GM18909 (cell line): ENCODE data around the gene TMEM273.

Source experiments
- ATAC-seq: cut with Tn5 transposase; IDR thresholded peaks from one replicate; pipeline ENCODE4 v1.9.1; 2021; ENCODE audit warnings: mild to moderate bottlenecking; ENCODE audit not compliant: unreplicated experiment, poor library complexity

The TMEM273 gene

DNA sequence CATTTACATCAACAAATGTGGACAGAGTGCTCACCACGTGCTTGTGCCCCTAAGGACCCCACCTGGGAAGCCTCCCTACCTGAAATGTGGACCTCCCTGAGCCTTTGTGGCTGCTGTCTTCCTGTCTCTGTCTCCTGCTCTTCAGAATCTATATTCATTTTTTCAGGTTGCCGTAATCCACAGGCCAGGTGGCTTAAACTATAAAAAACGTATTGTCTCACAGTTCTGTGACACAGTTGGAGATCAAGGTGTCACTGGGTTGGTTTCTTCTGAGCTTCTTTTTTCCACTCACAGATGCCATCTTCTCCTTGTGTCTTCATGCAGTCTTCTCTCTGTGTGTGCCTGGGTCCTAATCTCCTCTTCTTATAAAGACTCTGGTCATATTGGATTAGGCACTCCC, 67.3 kb downstream of the TMEM273 start:
- no peak for ATAC-seq

DNA sequence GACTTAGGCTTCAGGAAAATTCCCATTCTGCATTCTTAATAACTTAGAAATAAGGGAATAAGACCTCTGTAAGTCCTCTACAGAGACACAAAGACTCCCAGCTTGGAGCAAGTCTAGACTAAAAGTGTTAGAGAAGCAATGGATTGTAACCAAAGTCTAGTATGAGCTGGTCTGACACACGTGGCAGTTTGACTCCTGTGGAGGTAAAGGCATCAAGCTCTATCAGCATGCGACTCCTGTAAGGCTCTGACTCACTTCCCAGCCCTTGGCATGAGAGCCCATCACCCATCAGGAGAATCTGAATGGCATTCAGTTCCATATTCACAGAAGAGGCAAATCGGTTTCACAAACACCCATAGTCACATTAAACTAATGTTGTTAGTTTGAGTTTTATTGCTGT, 68.4 kb downstream of the TMEM273 start:
- ATAC-seq = no peak

DNA sequence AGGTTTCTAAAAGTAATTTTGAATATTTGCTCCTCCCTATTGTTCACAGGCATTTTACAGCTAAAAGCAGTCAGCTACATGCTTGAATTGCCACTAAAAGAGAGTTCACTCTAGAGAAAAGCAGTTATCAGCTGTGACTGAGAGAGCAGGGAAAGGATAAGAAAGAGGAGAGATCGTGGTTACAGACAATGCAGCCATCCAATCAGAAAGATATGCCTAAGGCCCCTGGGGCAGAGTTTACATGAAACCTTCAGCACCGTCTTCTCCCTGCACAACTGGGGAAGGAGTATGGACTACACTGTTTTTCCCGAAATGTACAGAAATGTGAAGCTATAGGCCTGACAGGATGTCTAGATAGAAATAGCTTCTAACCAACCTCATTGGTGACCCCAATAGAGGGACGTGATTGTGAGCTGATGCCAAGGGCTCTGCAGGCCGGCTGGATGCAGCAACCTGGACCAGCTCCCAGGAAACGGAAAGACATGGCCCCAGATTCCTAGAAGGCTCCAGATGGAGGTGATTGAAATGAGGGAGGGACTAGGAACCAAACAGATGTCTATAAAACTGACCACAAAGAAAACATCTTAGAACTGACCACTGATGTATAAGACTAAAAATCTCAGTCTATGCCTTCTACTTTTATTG, 69.6 kb downstream of the TMEM273 start:
- ATAC-seq = no peak

DNA sequence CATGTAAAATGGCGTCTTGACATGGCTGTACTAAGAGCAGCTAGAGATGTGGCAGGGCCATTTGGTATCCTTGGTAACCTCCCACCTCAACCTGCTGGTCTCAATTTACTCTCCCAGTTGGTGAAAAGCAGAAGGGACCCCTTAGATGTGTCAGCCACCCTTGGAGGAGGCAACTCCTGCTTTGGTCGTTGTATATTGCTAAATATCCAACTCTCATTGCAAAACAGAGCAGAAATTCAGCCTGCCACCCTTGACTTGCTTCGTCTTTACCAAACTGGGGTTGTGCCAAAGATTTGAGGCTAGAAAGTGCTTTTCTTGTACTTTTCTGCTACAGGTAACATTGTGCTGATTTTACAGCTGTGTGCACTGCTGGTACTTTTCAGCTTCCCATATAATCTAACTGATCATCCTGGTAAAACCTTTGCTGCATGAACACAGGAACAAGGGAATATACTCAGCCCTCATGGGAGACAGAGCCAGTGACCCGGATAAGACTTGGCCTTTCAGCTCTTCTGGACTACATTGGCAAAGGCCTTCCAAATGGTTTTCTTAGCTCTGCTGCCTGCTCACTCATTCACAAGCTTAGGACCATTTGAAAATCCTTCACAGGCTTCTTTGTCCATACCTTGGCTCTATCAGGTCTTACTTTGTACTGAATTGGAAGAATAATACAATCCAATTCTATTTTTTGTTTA, 70.7 kb downstream of the TMEM273 start:
- no peak for ATAC-seq

DNA sequence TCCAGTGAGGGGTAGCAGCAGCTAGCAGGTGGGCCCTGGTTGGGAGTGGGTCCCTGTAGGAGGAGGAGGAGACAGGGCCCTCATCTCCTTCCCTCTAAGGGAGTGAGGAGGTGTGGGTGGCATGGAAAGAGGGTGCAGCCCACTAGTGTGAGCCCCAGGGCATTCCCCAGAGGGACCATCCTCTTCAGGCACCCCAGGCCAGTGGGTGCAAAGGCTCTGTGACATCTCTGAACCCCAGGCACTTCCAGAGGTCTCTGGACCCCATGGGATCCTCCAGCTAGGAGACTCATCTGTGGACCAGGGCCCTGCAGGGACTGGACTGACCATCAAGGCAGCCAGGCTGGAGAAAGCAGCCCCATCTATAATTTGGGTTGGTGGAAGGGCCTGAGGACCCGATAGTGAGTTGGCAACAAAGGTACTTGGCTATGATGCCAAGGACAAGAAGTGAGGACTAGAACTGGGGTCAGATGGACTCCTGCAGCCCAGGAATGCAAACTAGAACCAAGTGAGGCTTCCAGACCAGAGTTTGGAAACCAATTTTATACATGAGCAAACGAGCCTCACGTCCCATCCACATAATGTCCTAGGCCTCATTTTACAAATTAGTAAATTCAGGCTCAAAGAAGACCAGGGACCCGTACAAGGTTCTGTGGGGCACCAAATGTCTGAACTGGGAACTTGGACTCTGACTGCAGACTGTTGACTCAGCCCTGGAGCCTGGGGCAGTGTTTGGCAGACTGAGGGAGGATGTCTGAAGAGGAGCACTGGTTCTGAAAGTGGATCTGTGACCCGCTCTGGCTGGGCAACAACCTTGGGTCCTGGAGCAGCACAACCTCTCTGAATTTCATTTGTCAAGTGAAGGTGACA, 71.4 kb downstream of the TMEM273 start:
- no peak for ATAC-seq

DNA sequence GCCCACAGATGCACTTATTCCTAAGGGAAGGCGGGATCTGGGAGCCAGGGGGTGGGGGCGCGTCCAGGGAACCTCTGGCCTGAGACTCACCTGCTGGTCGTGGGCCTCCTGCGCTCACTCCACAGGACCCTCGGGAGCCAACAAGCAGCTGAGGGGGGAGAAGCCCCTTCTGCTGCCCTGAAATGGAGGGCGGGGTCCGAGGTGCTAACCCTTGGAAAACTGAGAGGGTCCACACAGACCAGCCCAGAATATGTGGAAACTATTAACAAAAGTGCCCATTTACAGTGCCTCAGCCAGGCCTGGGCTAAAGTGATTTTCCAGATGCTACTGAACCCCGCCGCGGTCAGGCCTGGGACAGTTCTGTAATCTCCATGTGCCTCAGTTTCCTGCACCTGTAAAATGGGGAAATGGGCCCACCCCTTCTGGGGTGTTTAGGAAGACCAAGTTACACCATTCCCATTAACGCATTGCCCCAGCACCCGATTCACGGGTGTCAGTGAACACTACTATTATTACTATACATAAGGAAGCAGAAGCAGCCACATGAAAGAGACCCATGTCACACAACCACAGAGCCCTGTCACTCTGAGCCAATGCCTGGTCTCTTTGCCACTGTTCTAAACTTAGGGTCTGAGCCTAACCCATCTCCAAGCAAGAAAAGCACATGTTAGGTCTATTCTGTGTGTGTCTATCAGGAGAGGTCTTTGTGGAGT, 72.2 kb downstream of the TMEM273 start:
- no peak for ATAC-seq

DNA sequence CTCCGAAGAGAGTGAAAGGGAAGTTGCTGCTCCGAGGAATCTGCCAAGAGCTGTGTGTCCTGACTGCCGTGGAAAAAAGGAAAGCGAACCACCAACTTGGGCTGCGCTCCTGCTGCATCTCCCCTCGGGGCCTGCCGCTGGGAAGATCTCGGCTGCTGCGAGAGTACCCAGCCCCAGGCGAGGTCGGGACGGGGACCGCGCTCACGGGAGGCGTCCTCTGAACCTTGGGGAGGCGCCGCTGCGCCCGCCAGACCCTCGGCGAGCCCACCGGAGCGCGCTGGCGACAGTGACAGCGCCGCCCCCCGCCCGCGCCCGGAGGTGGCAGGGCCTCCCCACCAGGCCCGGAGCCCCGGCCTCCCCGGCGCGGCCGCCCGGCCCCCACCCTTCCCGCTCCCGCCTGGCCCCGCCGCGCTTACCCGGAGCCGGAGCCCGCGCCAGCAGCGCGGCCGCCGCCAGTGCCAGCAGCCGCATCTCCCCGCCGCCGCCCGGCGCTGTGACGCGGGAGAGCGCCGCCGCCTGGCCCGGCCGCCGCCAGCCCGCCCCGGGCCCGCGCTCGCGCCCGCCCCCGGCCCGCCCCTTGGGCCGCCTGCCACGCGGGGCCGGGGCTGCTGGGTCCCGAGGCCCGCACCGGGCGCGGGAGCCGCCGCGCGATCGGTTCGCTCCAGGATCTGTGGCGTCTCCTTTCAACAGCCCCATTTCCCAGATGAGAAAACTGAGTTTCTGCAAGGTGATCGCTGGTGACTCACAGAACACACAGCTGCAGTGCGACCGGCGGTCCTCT, 73.0 kb downstream of the TMEM273 start, which contains the start of gene VSTM4:
Gene VSTM4 (minus strand): TSS at position 508 of the 781 bp plus-strand sequence. CDS start 37 bp downstream, at position 471.
- no peak for ATAC-seq

DNA sequence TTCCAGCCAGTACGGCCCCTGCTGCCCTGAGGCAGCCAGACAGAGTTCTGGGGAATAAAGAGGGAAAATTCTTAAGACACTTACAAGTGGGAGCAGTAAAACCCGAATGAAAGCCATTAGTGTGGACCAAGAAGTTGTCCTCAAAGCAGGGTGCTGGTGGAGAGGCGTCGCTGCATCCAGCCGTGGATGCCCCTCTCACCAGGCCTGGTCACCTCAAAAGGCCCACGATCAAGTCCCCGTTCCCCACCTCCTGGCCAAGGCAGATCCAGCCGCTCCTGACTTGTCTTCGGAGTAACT, 73.5 kb downstream of the TMEM273 start:
- ATAC-seq = no peak

DNA sequence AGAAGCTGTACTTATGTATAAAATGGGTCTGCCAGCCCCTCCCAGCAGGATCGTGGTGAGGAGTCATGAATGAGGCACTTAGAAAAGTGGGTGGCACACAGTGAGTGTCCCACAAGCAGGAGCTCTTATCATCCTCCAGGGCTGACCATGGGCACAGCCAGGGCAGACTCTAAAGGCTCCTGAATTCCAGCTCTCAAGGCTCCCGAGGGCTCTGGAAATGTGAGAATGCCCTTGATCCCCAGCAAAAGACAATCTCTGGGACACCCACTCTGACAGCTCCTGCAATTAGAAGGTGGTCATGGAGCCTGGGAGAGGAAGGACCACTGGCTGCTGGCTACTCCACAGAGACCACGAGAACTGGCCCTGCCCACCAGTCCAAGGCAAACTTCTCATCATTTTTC, 74.5 kb downstream of the TMEM273 start:
- ATAC-seq = no peak

DNA sequence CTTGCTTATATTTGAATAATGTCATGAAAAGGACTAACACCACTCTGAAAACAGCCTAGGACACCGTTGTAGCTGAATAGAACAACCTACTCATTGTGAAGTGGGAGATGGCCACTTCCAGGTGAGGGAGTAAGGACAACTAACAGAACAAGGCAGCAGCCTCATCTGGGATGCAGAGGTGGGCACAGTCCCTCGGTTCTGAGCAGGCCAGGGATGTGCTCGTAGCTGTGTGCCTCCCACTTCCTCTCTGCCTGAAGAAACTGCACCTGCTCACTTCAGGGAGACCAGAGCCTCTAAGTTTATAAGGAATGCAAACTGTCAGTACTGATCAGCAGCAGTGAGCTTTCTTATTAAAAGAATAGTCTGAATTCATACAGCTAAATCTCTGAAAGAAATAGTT, 75.3 kb downstream of the TMEM273 start:
- ATAC-seq = no peak

DNA sequence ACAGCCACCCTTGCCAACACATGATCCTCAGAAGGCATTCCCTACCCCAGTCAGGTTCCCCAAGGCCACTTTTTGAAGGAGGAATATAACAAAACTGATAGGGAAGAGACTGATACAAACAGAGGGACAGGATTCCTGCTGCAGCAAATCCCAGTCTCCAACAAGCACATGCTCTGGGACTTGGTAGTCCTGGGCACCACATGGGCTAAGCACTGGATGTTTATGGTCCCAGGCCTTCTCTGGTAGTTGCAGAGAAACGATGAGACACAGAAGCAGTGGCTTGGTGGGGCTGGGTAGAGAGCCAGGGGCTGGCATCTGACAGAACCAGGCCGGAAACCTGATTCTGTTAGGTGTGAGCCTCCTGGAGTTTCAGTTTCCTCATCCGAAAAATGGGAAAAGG, 76.1 kb downstream of the TMEM273 start:
- no peak for ATAC-seq

DNA sequence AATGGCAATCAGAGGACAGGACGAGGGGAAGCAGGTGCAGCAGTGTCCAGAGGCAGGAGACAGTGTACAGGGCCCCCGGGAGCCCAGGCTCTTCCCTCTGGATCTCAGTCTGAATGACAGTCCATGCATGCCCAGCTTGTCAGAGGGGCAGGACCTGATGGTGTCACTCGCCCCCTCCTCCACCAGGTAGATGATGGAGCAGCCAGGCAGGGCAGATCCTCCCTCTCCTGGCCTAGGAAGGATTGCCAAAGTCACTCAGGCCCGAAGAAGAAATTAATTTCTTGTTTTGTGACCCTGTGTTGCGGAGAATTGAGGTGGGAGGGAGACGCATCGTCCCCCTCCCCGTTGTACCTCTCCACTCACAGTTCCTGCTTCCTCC, 76.9 kb downstream of the TMEM273 start:
- ATAC-seq = no peak

DNA sequence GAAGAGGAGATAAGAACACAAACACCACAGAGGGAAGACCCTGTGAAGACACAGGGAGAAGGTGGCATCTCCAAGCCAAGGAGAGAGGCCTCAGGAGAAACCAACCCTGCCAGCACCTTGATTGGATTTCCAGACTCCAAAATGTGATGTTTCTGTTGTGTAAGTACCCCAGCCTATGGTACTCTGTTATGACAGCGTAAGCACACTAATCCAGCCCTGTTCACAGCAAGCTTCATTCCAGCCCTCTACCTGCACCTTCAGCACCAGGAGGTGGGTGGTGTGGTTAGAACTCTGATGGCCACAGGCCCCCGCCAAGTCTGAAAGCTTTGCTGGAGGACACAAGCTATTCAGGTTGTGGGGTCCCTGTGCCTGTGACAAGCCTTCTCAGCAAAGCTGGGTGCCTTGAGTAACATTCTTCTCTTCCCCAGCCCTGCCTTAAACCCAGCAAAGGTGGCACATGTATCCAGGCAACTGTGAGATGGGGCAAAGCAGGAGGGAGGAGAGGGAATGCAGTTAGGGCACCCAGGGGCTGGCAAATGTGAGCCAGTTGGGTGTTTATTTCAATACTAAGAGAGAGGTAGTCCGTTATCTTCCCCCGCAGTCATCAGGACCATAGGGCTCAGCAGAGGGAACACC, 77.4 kb downstream of the TMEM273 start:
- no peak for ATAC-seq

DNA sequence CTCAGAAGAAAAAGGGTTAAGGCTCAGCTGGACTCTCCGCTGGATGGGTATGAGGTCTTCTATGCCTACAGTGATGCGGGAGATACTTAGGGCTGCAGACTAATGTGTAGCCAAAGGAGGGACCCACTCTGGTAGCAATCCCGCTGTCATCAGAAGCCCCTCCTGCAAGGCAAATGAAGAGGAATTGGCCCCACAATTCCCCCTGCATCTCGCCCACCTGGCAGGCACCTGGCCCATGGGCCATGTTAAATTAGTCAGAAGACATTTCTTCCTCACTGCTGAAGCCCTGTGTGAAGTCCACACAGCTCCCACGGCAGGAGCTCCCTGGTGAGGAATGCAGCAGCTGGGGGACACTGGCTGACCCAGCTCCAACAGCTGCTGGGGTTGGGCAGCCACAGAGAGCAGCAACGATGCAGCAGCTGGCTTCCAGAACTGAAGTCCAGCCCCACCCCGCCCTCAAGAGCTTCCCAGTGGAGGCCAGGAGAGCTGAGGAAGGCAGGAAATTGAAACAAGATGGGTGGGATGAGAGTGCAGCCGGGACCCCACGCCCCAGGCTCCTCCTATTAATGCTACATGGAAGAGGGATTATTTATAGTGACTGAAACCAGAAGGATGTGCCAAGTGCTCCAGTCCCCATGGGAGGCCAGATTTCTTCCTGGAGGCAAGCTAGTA, 78.4 kb downstream of the TMEM273 start:
- no peak for ATAC-seq

DNA sequence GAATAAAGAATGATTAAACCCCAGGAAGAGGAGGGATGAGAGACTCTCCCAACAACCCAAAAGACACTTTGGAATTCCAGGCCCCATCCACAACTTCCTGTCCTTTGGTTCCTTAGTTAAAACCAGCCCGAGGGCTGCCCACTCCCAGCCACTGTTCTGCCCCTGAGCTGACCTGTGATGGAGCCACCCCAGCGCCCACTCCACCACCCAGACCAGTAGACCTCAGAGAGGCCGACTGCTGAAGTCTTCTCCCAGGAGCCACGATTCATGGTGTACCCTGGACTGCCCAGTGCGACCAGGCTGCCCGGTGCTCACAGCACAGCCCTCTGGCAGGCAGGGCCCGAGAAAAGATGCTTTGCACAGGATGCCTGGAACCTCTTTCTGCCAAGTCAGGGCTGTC, 79.5 kb downstream of the TMEM273 start:
- no peak for ATAC-seq

DNA sequence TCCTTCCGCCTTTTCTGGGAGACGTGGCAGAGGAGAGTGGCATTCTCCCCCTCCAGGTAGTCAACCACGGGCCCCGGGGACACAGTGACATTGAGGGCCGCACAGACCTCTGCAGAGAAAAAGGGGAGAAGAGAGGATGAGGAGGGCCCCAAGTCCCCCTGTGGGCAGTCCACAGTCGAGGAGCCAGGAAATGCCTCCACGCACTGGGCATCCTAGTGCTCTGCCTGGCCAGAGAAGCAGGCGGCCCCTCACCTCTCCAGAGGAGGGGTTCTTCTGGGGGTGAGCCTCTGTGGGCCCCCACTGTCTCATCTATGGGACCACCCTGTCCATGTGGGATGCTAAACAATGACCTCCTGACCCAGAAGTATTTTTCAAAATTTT, 80.3 kb downstream of the TMEM273 start:
- no peak for ATAC-seq

DNA sequence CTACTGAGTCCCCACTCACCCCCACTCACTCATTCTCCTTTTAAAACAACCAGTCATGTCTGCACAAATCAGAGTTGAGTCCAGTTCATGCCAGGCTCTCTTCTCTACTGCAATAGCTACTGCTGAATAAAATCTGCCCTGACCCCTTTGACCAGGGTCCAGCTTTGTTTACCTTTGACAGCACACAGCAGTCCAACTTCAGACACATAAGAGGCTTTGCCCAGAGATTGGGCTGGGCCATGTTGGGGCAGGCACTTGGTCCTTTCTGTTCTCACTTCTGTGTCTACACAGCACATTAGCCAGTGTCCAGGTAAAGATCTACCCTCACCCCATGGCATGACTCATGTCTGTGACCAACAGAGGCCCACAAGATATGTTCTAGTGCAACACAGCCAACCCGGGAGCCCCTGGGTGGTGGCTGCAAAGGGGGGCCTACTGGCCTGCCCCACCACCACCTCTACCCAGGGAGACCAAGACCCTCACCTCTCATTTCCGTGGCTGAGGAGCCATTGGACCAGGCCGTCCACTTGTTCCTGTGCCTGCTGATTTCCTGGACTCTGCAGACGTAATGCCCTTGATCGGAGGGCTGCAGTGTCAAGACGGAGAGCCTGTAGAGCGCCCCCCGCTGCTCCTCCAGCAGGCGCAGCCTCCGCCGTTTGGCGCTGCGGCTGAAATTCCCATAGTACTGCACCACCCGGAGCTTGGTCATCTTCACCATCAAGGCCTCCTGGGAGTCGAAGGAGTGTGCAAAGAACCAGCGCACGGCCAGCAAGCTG, 80.9 kb downstream of the TMEM273 start:
- no peak for ATAC-seq

DNA sequence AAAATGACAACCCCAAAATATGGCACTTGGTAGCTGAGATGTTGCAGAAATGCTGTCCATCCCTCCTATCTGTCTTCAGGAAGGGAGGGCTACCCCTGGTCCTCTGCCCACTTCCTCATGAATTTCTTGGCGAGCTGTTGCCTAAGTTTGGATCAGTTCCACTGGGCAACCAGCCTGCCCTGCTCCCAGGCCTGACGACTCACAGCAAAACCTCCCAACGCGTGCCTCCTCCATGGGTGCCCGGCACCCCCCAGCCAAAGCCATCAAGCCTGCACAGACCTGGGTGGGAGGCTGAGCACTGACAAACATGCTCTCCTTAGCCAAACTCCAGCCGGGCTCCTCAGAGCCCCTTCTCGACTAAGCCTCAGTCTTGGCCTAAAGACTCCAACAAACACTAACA, 81.7 kb downstream of the TMEM273 start:
- ATAC-seq = no peak
